Stimulated activated CD8-positive, alpha-beta memory T cell treated with anti-CD3 and anti-CD28 coated beads, Interleukin-15, amount 100 ng/mL, for 24 hours (primary cell): Measurements from ENCODE around the gene PLAGL2.
A peak's percentile ranks its signal among the peaks of the same experiment; 100 is the strongest.

ENCODE experiments used
- DNase-seq: peaks from one replicate; pipeline ENCODE4 v3.0.0-alpha.2; 2020; ENCODE audit warnings: low read depth

The PLAGL2 gene

DNA sequence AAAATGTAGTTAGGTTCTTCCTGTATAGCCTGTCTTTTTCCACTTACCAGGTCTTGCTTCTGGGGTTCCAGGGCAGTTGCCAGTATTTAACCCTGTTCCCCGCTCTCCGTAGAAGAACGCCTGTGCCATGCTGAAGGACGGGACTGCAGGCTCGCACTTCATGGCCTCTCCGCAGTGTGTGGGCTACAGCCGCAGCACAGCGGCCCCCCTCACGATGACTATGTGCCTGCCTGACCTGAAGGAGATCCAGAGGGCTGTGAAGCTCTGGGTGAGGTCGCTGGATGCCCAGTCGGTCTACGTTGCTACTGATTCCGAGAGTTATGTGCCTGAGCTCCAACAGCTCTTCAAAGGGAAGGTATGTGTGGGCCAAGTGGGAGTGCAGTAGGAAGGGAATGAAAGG is 23.2 kb upstream of the PLAGL2 start:
- DNase-seq: no peak

DNA sequence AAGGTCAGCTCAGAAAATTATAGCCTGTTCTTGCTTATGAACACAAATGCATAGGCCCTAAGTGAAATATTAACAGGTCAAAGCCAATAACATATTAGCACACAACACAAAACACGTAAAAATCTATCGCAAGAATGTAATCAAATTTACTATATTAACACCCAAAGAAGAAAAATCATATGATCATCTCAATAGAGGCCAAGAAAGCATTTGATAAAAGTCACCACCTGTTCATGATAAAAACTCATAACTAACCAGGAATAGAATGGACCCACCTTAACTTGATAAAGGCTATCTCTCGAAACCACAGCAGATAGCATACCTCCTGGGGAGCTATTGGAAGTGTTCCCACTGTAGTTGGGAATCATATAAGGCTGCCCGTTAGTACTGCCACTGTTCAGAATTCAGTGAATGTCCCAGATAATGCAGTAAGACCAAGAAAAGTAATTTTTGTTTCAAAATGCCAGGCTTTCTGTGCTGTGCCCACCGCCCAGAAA is 21.8 kb upstream of the PLAGL2 start:
- no peak for DNase-seq

DNA sequence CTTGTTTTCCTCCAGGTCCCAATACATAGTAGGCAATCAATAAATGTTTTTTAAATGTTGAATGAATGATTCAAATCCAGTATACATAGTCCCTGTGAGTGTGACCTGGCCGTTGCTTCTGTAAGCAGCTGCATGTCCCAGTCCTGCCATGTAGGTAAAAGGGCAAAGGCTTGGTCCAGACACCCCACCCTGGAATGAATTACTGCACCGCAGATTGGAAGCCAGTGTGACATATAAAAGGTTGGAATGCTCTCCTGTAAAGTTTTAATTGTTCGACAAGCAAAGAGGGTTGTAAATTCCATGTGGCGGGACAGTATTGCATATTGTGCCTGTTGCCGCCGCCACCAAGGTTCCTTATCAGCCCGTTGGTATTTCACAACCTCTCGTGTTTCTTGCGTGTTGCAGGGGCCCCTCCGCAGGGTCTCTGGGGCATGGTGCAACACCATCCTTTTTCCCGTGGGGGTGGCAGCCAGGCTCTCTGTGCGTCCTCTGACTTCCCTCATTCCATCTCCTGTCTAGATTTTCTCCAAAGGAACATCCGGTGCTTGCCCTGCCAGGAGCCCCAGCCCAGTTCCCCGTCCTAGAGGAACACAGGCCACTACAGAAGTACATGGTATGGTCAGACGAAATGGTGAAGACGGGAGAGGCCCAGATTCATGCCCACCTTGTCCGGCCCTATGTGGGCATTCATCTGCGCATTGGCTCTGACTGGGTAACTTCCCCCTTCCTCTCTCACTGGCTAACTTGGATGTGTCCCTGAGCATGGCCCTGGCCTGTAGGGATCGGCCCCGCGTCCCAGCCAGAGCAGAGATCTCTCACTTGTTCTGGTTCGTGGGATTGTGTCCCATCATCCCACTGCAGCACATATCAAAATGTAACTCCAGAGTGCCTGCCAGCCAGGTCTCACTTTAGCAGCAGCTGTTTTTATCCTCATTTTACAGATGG is 20.5 kb upstream of the PLAGL2 start:
- no peak for DNase-seq

DNA sequence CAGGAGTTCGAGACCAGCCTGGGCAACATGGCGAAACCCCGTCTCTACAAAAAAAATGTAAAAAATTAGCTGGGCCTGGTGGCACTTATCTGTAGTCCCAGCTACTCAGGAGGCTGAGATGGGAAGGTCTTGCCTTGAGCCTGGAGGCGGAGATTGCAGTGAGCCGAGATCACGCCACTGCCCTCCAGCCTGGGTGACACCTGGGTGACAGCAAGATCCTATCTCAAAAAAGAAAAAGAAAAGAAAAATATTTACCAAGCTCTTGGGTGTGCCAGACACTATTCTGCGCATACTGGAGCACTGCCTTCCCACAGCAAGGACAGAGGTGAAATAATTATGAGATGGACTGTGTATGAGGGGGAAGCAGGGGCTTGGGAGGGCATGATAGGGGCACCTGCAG is 19.8 kb upstream of the PLAGL2 start:
- DNase-seq: no peak

DNA sequence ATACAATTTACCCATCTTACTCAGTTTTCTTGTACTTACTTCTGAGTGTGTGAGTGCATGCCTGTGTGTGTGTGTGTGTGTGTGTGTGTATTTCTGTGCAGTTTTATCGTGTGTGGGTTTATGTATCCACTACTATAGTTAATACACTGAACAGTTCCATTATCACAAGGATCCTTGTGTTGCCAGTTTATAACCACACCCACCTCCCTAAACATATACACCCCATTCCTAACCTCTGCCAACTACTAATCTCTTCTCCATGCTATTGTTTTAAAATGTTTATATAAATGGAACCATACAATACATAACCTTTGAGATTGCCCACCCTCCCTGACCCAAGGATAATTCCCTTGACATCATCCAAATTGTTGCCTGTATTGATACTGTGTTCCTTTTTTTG is 18.8 kb upstream of the PLAGL2 start:
- no peak for DNase-seq

DNA sequence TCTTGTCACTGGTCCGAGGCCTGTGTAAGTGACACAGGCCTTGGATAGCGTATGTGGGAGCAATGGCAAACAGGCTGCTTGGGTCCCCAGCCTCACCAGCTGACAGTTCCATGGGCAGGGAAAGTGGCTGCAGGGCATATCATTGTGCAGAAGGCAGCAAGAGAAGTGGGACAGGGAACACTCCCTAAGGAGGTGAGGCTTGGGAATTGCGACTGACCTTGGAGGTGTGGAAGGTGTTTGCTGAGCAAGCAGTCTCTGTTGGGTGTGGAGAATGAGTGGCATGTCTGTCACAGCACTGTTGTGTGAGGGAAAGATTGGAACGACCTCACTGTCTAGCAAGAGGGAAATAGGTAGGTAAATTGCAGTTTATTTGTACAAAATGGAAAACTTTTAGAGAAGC is 16.9 kb upstream of the PLAGL2 start:
- DNase-seq: no peak

DNA sequence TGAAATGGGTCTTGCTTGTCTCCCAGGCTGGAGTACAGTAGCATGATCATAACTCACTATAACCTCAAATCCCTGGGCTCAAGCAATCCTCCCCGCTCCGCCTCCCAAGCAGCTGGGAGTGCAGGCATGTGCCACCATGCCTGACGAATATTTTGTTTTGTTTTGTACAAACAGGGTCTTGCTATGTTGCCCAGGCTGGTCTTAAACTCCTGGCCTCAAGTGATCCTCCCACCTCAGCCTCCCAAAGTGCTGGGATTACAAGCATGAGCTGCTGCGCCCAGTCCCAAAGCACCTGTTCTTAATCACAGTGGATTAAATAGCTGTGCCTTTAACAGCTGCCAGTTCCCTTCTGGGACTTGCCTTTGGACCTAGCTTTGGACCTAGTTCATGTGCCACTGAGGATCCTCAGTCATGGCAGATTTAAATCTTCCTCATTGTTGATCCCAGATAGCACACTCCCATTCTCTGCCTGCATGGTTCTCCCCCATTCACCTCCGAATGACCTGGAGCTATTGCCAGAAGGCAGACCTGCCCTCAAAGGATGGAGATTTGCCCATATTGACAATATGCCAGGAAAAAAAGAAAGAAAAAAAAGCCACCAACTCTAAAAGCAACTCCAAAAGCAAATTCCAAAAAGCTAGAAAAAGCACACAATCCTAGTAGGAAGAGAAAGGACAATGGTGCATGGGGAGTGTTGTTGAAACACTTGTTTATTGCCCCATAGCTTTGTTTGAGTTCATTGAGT is 10.8 kb upstream of the PLAGL2 start:
- DNase-seq: no peak

DNA sequence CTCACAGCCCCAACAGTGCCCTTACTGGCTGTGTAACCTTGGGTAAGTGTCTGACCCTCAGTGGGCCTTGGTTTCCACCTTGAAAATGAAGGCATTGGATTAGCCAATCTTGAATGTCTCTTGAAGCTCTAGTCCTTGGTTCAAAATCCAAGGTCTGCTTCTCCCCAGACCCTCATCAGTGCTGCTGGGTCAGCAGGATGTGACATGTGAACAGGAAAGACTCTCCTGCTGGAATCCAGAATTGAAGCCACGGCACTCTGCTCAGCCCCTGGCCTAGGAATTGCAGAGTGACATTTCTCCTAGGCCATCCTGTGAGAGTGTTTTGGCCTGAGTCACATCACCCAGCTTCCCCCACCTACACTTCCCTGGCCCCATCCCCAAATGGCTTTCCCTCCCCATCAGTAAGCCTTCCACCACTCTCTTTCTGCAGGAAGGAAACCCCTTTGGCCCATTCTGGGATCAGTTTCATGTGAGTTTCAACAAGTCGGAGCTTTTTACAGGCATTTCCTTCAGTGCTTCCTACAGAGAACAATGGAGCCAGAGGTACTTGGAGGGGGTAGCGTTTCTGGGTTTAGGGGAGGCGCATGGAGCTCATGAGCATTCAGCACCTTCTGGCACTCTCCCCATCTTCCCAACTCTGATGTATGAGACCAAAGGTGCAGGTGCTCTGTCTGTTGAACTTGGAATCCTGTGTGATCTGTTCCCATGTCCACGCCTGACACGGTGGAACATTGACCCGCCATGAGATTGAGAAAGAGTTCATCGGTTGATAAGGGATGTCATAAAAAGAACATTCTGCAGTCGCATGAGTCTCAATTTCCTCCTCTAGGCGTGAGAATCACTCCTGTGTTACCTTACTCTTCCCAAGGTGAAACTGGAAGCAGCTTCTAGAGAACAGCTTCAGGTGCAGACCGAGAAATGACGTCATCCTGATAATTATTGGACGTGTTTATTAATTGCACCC is 8.9 kb upstream of the PLAGL2 start:
- no peak for DNase-seq

DNA sequence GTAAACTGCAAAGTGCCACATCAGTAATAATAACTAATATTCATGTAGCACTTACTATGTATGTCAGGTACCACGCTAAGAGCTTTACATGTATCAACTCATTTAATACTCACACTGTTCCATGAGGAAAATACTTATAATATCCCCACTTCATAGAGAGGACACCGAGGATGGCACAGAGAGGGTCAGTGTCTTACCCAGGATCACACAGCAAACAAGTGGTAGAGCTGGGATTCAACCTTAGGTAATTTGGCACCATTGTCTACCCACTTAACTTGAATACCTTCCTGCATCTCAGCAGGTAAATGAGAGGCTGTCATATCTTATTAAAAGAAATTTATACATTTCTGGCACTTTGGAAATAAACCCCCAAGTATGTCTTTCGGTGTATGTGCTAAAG is 8.2 kb upstream of the PLAGL2 start:
- no peak for DNase-seq

DNA sequence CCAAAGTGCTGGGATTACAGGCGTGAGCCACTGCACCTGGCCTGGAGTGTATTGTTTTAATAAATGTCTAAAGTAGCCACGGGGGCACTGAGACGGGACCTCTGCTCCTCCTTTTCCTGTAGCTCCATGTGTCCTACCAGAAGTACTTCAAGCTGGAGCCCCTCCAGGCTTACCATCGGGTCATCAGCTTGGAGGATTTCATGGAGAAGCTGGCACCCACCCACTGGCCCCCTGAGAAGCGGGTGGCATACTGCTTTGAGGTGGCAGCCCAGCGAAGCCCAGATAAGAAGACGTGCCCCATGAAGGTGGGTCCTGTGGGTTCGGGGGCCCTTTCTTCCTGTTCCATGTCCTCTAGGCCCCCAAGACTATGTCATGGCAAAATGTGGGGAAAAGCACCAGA is 7.6 kb upstream of the PLAGL2 start:
- DNase-seq: no peak

DNA sequence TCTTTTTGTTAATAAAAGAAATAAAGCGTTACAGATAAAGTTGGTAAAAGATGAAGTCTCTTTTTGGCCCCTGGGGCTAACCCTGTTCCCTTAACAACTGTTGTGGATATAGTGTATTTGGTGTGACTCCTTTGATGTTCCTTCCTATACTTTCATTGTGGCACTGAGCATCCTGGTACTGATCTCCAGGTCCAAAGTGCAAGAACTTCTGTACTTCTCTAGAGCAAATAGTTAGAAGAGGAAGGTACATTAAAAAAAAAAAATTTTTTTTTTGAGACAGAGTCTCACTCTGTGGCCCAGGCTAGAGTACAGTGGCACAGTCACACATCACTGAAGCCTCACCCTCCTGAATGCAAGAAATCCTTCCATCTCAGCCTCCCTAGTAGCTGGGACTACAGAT is 6.3 kb upstream of the PLAGL2 start:
- DNase-seq: no peak

DNA sequence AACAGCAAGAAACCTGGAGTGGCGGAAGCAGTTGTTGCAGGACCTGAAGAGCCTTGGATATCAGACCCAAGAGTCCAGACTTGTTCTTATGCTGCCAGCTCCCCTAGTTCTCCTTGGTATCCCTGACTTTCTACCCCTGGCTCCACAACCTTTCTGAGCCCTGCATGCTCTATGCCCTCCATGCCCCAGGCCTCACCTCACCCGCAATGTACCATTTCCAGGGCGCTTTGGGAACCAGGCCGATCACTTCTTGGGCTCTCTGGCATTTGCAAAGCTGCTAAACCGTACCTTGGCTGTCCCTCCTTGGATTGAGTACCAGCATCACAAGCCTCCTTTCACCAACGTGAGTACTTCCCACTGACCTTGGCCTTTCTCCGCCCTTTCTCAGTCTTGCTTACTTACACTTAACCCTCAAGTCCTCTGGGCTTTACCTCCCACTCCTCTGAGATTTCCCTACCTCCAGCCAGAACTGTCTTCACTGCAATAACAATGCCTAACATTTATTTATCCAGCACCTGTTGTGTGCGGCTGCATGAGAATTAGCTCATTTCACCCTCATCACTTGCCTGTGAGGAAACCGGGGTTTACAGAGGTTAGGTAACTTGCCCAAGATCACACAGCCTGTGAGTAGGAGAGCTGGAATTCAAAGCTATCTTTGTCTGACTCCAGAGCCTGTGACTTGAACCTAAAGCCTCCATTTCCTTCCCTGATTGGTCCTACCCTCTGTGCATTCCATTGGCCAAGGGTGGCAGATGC is 2.5 kb upstream of the PLAGL2 start:
- no peak for DNase-seq

DNA sequence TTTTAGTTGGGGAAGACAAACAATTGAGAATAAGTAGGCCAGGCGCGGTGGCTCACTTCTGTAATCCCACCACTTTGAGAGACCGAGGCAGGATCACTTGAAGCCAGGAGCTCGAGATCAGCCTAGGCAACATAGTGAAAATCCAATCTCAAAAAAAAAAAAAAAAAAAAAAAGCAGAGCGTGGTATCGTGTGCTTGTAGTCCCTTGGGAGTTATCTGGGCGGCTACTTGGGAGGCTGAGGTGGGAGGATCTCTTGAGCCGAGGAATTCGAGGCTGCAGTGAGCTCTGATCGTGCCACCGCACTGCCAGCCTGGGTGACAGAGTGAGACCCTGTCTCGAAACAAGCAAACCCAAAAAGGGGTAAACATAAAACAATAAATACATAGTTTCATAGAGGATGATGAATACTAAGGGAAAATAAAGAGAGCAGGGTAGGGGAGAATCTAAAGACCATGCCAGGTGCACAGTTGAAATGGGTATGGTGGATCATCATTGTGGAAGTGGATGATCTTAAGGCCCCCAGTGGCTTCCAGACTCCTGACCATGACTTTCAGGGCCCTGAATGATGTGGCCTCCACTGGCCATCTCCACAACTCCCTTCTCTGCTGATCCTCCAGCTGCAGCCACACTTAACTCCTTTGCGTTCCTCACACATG is 1.1 kb upstream of the PLAGL2 start:
- DNase-seq: no peak

DNA sequence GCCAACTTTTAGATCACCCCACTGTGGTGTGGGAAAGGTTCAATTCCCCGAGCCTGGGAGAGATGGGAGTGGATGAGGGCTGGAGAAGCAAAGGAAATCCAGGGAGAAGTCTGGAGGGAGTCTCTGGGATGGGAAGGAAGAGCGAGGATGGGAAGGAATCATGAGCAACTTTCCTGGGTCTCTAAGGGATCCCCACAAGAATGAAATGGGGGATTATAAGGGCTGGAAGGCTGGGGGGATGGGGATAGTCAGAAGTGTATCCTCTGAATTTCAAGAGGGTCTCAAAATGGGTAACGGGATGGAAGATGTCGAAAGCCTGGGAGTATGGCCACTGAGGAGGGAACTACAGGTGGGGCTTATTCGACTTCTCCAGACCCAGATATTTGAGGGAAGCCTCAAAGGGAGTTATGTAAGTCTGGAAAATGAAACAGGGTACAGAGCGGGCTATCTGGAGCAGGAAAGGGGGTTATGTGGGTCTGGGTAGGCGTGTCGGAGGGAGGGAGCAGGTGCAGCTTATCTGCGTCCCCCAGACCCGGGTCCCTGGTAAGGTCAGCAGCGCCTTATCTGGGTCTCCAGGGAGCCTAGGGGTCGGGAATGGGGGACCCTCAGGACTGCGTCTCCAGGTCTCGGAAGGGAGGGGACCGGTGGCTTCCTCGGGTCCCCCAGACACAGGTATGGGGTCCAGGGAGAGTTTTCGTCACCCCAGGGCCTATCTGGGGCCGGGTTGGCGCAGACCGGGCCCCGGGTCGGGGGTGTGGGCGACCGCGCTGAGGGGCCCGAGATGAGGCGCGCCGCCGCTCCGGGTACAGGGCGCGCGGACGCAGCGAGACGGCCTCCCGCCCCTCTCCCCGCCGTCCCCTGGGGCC is 550 bp downstream of the PLAGL2 start:
- no peak for DNase-seq

DNA sequence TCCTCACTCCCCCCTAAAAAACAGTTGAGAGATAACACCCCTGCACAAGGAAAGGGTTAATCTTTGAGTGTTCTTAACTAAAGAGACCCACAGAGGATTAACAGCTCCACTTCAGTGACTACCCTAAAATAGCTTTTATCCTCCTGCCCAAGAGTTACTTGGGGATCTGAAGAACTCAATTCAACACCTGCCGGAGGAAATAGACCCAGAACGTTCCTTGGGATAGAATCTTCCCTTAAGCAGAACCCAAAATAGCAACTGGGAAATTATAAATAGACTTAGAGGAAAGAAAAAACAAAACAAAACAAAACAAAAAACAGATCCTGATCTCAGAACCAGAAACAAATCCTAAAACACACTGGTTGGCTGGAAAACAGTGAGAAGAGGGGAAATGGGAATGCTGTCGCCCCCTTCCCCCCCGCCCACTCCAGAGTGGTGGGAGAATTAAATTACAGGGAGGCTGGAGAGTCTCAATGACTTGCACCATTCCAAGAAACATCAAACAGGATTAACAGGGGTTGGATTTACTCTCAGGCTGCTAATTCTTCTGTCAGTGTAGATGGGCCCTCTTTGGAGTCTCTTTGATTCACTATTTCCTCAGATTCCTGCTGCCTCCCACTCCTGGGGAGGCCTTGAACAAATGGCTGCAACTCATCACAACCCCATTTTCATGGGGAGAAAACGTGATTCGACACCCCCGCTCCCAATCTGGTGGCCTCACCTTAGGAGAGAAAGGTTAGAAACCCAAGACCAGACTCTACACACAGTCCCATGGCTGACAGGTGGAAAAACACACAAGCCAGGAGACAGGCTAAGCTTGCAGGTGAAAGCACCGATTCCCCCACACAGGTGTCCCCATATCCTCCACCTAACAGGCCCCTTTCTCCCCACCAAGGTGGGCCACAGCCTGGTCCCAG is 1.4 kb downstream of the PLAGL2 start:
- DNase-seq: no peak

DNA sequence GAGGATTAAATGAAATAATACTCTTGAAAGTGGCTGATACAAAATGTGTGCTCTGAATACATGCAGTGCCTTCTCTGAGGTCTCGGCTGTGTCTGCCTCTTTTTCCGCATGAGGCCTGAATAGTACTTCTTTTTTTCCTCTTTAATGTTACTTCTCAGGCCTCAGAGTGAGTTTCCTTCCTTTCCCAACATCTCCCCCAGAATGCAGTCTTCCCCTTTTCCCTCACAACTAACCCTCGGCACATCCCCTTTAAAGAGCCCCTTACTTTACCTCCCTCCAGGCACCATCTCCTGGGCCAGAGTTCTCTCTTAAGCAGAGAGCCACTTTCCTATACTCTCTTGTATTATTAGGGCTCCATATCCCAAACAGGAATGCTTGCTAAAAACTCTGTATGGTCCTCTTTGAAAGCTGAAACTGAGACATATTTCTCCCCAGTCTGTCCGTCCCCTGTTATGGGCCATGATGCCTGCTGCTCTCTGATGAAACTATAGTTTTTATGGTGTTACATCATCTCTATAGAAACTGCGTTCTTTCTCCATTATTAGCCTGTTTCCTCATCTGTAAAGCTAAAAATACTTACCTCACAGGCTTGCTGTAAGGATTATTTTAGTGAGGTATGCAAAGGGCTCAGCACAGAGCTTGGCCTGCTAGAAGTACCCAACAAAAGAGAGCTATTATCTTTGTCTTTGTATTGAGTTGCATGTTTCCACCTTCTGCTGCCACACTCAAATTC is 2.3 kb downstream of the PLAGL2 start:
- no peak for DNase-seq

DNA sequence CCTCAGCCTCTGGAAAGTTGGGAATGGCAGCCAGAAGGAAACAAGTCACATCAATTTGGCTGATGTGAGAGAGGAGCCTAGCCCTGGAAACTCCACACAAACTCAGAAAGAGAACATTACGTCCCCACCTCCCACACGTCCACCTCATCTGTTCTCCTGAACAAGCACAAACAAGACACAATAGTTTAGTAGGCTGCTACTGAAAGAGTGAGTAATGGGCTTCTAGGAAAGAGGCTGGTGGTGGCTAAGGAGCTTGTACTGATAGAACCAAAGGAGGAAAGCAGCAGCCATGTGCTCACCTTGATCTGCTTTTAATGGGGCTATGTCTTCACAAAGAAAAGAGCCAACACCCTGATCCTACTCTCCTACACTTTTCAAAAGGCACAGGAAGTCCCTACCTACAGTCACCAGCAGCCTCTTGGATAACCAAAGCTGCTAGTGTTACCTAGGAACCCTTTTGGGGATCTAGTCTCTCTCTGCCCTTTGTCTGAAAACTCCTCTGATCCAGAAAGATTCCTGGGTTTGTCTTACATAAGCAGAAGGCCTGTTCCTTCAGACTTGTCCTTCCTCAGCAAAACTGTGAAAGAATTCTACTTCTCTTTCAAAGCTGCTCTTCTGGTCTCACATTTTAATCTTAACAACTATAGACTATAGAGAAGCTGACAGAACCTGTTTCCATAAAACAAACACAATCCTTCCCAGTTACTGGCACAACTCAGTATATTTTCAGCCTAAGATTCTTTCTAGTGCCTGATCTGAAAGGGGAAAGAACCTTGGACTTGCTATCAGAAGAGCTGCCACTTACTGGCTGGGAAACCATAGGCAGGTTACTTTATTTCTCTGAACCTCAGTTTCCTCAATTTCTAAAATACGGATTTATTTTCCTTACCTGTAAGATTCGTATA is 3.1 kb downstream of the PLAGL2 start:
- peak; percentile 26 for DNase-seq
